Gastroesophageal sphincter (tissue), 3 donors: ENCODE data around the gene SMIM45.

Source experiments
- CTCF ChIP-seq, 4 experiments: fragments of 200-600 bp in 2 of 4; fragments of 450-650 bp in 2 of 4; sonication (generic) in 1 of 4; IDR thresholded peaks; one replicate each; pipeline ENCODE4 v1.5.1; 2017 to 2019; ENCODE audit warnings: antibody characterized with exemption in 4 of 4, mild to moderate bottlenecking in 2 of 4, moderate library complexity in 2 of 4
- EP300 ChIP-seq: sonication (generic); formaldehyde crosslinking; IDR thresholded peaks from one replicate; pipeline ENCODE4 v1.6.1; 2017; ENCODE audit warnings: antibody characterized with exemption, mild to moderate bottlenecking
- POLR2A ChIP-seq, 2 donors: fragments of 450-650 bp; IDR thresholded peaks; one replicate each; pipeline ENCODE4 v1.6.1; 2017; ENCODE audit warnings: antibody characterized with exemption in 2 of 2, mild to moderate bottlenecking in 2 of 2, moderate library complexity in 1 of 2

GRCh38 chr22:41928593-41929417 is 23.1 kb upstream of the SMIM45 start:
- TF ChIP-seq CTCF (IDR thresholded peaks at IDR 0.05) = no peak
- TF ChIP-seq POLR2A (IDR thresholded peaks at IDR 0.05) = no peak
- no peak for TF ChIP-seq EP300
